Activated CD4-positive, alpha-beta T cell treated with anti-CD3 and anti-CD28 coated beads for 36 hours (primary cell): ENCODE data around the gene NDUFV1. TPM values are rescaled to one million over a fixed set of nuclear protein-coding genes. Genes with fewer than 3 reads are reported as not detected.

Experiments used
- ATAC-seq: fragments of 200-7000 bp; cut with Tn5 transposase; one replicate; pipeline ENCODE4 v1.10.0; 2021; ENCODE audit warnings: mild to moderate bottlenecking, moderate library complexity
- CTCF ChIA-PET: fragments of 350-600 bp; sonication (Branson Sonifier 250); formaldehyde crosslinking; loops from one replicate; lab custom pipeline; 2021; ENCODE audit warnings: antibody characterized with exemption; lab: Charles Lee
- POLR2A ChIA-PET: fragments of 350-600 bp; sonication (Branson Sonifier 250); formaldehyde crosslinking; loops from one replicate; lab custom pipeline; 2021; ENCODE audit warnings: antibody characterized with exemption, inconsistent platforms; lab: Charles Lee
- DNase-seq: peaks from one replicate; pipeline ENCODE4 v3.0.0-alpha.2; 2020
- H3K27ac Mint-ChIP-seq: one replicate; pipeline ENCODE4 v1.8.0; 2021; ENCODE audit warnings: mixed read lengths
- H3K27me3 Mint-ChIP-seq: one replicate; pipeline ENCODE4 v1.8.0; 2021; ENCODE audit warnings: mixed read lengths
- H3K36me3 Mint-ChIP-seq: one replicate; pipeline ENCODE4 v1.8.0; 2021; ENCODE audit warnings: low read depth, mixed read lengths
- H3K4me1 Mint-ChIP-seq: one replicate; pipeline ENCODE4 v1.8.0; 2021; ENCODE audit warnings: mixed read lengths
- H3K4me3 Mint-ChIP-seq: one replicate; pipeline ENCODE4 v1.8.0; 2021; ENCODE audit warnings: mild to moderate bottlenecking, moderate library complexity, mixed read lengths
- H3K9me3 Mint-ChIP-seq: one replicate; pipeline ENCODE4 v1.8.0; 2021; ENCODE audit warnings: low read depth, mixed read lengths
- intact Hi-C, 2 experiments: fragments of 100-400 bp; cut with DNase I in 1 of 2; cut with micrococcal nuclease in 1 of 2; formaldehyde crosslinking; loops; one replicate each; pipeline versions ENCODE4 v1.14.2 to v1.15.1; 2022 to 2024; cut with DNase I, micrococcal nuclease
- total RNA-seq, 2 experiments: library from RNA; stranded (reverse); gene quantifications; one replicate each; pipeline ENCODE4 v1.2.3, GENCODE V29; 2021

Gene NDUFV1
- total RNA-seq, 2 experiments from 2014 or later: 253 to 287 TPM

DNA sequence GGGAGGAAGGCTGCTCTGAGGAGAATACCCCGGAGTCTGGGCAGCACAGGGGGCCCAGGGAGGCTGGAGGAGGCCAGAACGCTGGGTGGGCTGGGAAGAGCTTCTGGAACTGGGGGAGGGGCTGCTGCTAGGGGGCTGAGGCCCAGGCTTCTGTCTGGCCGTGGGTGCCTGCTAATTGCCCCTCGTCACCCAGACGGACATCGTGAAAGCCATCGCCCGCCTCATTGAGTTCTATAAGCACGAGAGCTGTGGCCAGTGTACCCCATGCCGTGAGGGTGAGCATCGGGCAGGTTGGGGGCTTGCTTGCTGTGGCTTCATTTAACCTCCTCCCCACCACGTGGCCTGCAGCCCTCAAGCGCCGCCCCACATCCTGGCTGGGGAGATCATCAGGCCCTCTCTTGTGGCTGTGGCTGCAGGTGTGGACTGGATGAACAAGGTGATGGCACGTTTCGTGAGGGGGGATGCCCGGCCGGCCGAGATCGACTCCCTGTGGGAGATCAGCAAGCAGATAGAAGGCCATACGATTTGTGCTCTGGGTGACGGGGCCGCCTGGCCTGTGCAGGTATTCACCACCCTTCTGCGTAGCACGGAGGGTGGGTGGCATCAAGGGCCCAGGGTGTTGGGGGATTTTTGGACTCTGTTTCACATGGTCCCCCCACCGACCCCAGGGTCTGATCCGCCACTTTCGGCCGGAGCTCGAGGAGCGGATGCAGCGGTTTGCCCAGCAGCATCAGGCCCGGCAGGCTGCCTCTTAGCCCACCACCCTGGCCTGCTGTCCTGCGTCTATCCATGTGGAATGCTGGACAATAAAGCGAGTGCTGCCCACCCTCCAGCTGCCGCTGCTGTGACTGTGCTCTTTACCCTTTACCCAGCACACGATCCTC lies 5.2 kb downstream of the NDUFV1 start:
- Mint-ChIP-seq H3K36me3 (peaks cover 29% of the 10 kb centered on the region), H3K4me3 (no peak overlapping the region), H3K9me3 (no peaks in the 10 kb centered on the region), H3K4me1 (peaks cover 35% of the 10 kb centered on the region), H3K27ac (peak overlapping the region; percentile 63), H3K27me3 (no peaks in the 10 kb centered on the region)
- POLR2A ChIA-PET: no interaction called here
- CTCF ChIA-PET: interaction anchor here (0.7 to 1.0 kb wide), 2 partner anchors 18 to 646 kb away, joined by 3 to 4 read pairs; partner anchors contain the start of gene NUDT8
- no peak for ATAC-seq
- intact Hi-C loops: loop anchor here in 1 of 2 experiments (5.0 kb wide), 1 partner anchor 105 kb away; the partner anchor contains the start of genes CDK2AP2 and PITPNM1
- DNase-seq: no peak

DNA sequence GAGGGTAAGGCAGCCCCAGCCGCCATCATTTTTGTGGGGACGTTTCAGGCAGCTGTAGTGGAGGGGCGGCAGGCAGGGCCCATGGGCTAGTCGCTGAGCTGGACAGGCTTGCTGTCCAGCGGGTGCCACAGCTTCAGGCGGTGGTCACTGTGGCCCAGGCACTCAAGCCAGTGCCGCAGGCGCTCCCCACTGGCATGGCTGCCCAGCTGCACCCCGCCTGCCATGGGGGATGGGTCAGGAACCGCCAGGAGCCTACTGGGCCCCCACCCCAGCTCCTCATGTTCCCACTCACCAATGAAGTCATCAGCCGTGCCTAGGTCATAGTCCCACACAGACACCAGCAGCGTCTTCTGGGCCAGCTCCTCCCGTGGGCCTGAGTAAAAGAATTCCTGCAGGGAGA lies 6.0 kb downstream of the NDUFV1 start:
- ChIA-PET POLR2A (interaction anchor here (0.6 kb wide), 1 partner anchor 968 kb away, joined by 3 read pairs; no protein-coding TSS in a partner anchor), CTCF (interaction anchor here (1.0 to 2.2 kb wide), 2 partner anchors 17 to 35 kb away, joined by 4 to 7 read pairs; partner anchors contain the start of gene NUDT8)
- Mint-ChIP-seq H3K4me3 (no peak overlapping the region), H3K27ac (peak overlapping the region; percentile 93), H3K27me3 (no peaks in the 10 kb centered on the region), H3K4me1 (peaks cover 32% of the 10 kb centered on the region), H3K9me3 (no peaks in the 10 kb centered on the region), H3K36me3 (peaks cover 27% of the 10 kb centered on the region)
- intact Hi-C loops: loop anchor here in 1 of 2 experiments (5.0 kb wide), 1 partner anchor 105 kb away; the partner anchor contains the start of genes CDK2AP2 and PITPNM1
- no peak for ATAC-seq
- no peak for DNase-seq

DNA sequence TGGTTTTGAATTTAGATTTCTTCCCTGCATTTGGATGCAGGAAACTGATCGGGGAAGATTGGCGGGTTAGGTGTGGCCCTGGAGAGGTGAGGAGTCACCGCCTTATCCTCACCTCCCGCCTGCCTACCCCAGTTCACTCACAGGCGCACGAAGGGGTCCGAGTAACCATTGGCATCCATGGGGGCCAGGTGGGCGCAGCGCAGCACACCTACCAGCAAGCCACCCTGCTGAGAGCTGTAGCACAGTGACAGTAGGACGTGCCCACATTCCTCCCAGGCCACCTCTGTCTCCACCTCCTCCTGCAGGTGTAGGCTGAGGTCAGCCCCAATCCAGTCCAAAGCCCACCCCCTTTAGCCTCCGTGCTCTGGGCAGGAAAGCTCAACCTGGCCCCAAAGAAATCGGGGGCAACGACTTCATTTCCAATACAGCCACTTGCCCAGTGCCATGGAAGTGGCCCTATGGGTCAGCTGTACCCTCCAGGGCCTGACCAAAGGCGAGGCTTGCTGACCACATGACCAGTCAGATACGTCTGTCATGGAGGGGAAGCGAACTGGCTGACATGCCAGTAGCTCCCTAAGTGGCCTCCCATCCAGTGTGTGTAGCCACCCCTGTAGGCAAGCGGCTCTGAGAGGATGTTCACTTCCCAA lies 6.7 kb downstream of the NDUFV1 start:
- DNase-seq (no peak), ATAC-seq (no peak)
- H3K4me1 Mint-ChIP-seq: peaks cover 25% of the 10 kb centered on the region
- peaks cover 23% of the 10 kb centered on the region for H3K36me3 Mint-ChIP-seq
- H3K27me3 Mint-ChIP-seq: no peaks in the 10 kb centered on the region
- CTCF ChIA-PET: interaction anchor here (0.6 to 5.4 kb wide), 10 partner anchors 16 to 1800 kb away, joined by 3 to 67 read pairs (median 4); partner anchors contain the start of gene NUDT8
- peak overlapping the region; percentile 67 for H3K4me3 Mint-ChIP-seq
- H3K27ac Mint-ChIP-seq: peak overlapping the region; percentile 93
- intact Hi-C loops: loop anchor here in 1 of 2 experiments (5.0 kb wide), 1 partner anchor 106 kb away; the partner anchor contains the start of genes CDK2AP2 and PITPNM1
- POLR2A ChIA-PET: interaction anchor here (0.6 to 1.0 kb wide), 4 partner anchors 15 to 968 kb away, joined by 3 to 5 read pairs (median 3); no protein-coding TSS in a partner anchor
- H3K9me3 Mint-ChIP-seq: no peaks in the 10 kb centered on the region

DNA sequence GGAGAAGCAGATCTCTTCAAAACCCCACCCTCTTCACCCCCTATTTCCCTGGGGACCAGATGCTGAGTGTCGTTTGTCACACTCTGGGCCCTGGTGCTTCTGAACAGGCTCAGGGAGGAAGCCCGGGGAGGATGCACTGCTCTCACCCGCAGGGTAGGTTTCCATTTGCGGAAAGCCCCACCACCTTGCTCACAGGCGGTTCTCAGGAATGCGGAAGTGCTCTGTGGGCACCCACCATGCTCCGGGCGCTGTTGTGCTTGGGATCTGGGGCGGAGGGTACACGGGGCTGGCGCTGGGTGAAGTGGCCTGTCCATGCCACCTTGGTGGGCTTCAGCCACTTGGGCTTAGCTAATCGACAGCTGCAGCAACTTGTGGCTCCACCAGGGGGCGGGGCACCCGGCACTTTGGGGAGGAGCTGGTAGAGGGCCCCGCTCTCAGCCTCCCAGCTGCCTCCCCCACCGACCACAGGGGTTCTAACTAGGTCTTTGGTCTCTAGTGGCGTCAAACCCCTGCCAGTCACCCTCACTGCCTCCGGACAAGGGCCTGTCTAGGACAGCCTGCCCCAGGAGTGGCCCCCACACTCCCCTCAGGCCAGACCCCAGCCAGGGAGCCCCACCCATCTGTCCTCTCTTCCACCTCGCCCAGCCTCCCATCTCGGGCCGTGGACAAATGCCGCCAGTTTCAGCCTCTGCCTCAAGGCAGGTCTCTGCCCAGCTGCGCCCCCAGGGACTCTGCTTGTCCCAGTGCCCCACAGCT lies 7.4 kb downstream of the NDUFV1 start:
- ATAC-seq (peak; percentile 90), DNase-seq (peak; percentile 92)
- Mint-ChIP-seq H3K36me3 (peaks cover 16% of the 10 kb centered on the region), H3K9me3 (no peaks in the 10 kb centered on the region), H3K27me3 (no peaks in the 10 kb centered on the region), H3K4me1 (peaks cover 22% of the 10 kb centered on the region), H3K4me3 (peak overlapping the region; percentile 67), H3K27ac (peak overlapping the region; percentile 93)
- ChIA-PET CTCF (interaction anchor here (0.6 to 5.4 kb wide), 15 partner anchors 14 to 933 kb away, joined by 3 to 67 read pairs (median 4); partner anchors contain the start of genes NUDT8 and PPP1CA), POLR2A (interaction anchor here (1.0 kb wide), 2 partner anchors 14 to 31 kb away, joined by 3 read pairs; no protein-coding TSS in a partner anchor)
- intact Hi-C loops: loop anchor here (1.0 to 5.0 kb wide), 5 partner anchors 8 to 107 kb away; partner anchors contain the start of genes NUDT8 (in 2 of the 2), CDK2AP2 (in 1 of the 2), NDUFV1 (in 1 of the 2) and PITPNM1 (in 1 of the 2)

DNA sequence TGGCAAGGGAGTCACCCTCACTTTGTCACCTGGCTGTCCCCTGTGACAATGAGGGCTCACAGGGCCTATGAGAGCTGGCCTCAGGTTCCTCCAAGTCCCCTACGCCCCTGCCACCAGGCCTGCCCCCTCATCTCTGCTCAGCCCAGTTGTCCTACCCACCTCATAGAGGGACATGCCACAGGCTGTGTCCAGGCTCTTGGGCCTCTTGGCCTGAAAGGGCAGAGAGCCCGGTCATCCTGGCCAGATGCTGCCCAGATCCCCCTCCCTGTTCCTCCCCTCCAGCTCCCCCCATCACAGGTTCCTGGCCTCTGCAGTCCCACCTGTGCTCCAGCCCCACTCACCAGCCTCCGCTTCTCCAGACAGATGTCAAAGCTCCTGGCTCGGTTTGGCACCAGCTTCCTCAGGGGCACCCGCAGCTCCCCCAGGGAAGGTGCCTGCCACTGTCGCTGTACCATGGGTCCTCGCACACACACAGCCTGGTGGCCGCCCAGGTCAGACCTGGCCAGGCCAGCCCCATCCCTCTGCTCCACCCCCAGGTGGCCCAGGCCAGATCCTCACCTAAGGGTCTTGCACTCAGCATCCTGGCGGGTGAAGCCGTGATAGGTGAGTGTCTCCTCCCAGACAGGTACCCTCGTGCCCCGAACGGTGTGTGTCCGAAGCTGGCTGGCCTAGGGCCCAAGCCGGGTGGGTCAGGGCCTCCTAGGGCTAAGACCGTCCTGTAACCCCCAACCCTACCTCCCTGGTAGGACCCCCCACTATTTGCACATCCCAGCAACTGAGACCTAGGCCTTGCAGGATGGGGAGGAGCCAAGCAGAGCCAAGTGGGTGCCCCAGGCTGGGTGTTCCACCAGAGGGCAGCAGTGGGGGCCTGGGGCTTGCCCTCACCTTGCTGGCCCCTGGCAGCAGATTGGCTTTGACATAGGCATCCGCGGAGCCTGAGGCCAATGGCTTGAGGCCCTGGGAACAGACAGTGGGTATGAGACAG lies 8.3 kb downstream of the NDUFV1 start:
- H3K27me3 Mint-ChIP-seq: no peaks in the 10 kb centered on the region
- peak overlapping the region; percentile 67 for H3K4me3 Mint-ChIP-seq
- peak overlapping the region; percentile 93 for H3K27ac Mint-ChIP-seq
- DNase-seq (peak; percentile 85), ATAC-seq (peak; percentile 57)
- intact Hi-C loops: loop anchor here (1.0 to 5.0 kb wide), 5 partner anchors 9 to 108 kb away; partner anchors contain the start of genes NUDT8 (in 2 of the 2), CDK2AP2 (in 1 of the 2), NDUFV1 (in 1 of the 2) and PITPNM1 (in 1 of the 2)
- CTCF ChIA-PET: interaction anchor here (0.6 to 5.4 kb wide), 14 partner anchors 14 to 1042 kb away, joined by 3 to 67 read pairs (median 4); partner anchors contain the start of genes NUDT8 and PPP1CA
- no peaks in the 10 kb centered on the region for H3K9me3 Mint-ChIP-seq
- POLR2A ChIA-PET: interaction anchor here (1.0 kb wide), 1 partner anchor 13 kb away, joined by 3 read pairs; no protein-coding TSS in a partner anchor
- peaks cover 12% of the 10 kb centered on the region for H3K36me3 Mint-ChIP-seq
- peaks cover 22% of the 10 kb centered on the region for H3K4me1 Mint-ChIP-seq

DNA sequence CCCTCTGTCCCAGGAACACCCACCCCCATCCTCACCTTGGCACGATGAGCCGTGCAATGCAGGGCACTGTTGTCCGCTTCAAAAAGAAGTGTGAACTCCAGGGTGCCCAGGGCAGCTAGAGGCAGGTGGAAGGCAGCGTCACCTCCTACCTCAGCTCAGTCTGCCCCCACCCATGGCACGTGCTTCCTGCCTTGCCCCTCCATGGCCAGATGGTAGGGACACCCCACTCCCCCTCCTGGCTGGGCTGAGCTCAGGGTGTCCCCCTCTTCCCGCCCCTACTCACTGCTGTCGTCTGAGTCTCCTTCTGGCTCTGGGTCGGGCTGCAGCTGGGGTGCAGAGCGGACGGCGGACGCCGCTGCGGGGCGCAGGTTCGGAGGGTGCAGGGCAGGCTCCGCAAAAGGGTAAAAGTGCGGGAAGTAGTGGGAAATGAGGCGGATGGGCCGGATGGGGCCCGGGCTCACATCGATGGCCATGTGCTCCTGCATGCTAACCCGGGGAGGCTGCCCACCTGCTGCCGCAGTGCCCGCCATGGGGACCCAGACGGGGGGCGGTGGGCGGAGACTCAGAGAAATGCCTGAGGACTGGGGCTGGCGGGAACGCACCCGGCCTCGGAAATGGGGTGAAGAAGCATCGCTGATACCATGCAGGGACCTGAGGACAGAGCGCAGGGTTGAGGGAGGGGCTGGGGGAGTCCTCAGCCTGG lies 9.1 kb downstream of the NDUFV1 start:
- Mint-ChIP-seq H3K27ac (no peak overlapping the region), H3K9me3 (no peaks in the 10 kb centered on the region), H3K4me1 (peaks cover 22% of the 10 kb centered on the region), H3K27me3 (no peaks in the 10 kb centered on the region), H3K4me3 (peak overlapping the region; percentile 15), H3K36me3 (peaks cover 12% of the 10 kb centered on the region)
- ATAC-seq (no peak), DNase-seq (no peak)
- ChIA-PET POLR2A (no interaction called here), CTCF (interaction anchor here (0.7 to 5.4 kb wide), 5 partner anchors 13 to 1041 kb away, joined by 3 to 67 read pairs (median 5); partner anchors contain the start of genes NUDT8 and PPP1CA)
- intact Hi-C loops: loop anchor here in 1 of 2 experiments (2.0 kb wide), 1 partner anchor 13 kb away; the partner anchor contains the start of gene NUDT8

DNA sequence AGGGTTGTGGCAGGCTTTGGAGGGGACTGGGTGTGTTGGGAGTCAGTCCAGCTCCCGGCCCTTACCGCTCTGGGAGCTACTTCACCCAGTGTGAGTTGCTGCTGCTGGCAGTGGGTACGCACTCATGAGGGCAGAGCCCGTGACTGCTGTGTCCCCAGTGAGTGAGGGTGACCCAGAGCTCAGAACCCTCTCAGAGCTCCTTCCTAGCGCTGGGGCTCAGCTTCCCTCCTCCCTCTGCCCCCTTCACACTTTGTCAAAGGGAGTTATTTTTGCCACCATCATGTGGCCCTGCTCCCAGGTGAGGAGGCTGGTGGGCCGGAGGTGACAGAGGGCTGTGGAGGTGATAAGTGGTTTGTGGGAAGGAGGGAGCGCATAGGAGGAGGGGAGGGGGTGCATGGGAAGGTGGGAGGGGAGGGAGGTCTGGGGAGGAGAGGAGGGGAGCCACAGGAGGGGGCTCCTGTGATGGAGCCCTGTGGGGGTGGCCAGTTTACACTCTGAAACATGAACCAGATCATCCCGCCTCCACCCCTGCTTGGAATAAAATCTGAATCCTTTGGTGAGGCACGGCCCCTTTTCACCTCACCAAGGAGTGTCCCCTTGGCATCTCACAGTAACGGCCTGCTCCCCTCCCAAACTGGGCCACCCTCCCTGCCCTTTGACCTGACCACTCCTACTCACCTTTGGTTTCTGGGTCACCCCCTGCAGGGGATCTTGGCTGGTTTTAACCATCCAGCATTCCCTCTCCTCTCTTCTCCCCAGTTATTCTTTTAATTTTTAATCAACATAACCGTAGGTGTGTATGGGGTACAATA lies 9.9 kb downstream of the NDUFV1 start:
- H3K9me3 Mint-ChIP-seq: no peaks in the 10 kb centered on the region
- peak overlapping the region; percentile 26 for H3K27ac Mint-ChIP-seq
- CTCF ChIA-PET: interaction anchor here (0.7 to 5.4 kb wide), 4 partner anchors 12 to 43 kb away, joined by 3 to 67 read pairs (median 4); partner anchors contain the start of gene NUDT8
- POLR2A ChIA-PET: interaction anchor here (1.1 kb wide), 1 partner anchor 9 kb away, joined by 3 read pairs; no protein-coding TSS in a partner anchor
- H3K27me3 Mint-ChIP-seq: no peaks in the 10 kb centered on the region
- peak overlapping the region; percentile 15 for H3K4me3 Mint-ChIP-seq
- intact Hi-C loops: no loop called here
- ATAC-seq (no peak), DNase-seq (no peak)
- H3K4me1 Mint-ChIP-seq: peaks cover 22% of the 10 kb centered on the region
- peaks cover 11% of the 10 kb centered on the region for H3K36me3 Mint-ChIP-seq

DNA sequence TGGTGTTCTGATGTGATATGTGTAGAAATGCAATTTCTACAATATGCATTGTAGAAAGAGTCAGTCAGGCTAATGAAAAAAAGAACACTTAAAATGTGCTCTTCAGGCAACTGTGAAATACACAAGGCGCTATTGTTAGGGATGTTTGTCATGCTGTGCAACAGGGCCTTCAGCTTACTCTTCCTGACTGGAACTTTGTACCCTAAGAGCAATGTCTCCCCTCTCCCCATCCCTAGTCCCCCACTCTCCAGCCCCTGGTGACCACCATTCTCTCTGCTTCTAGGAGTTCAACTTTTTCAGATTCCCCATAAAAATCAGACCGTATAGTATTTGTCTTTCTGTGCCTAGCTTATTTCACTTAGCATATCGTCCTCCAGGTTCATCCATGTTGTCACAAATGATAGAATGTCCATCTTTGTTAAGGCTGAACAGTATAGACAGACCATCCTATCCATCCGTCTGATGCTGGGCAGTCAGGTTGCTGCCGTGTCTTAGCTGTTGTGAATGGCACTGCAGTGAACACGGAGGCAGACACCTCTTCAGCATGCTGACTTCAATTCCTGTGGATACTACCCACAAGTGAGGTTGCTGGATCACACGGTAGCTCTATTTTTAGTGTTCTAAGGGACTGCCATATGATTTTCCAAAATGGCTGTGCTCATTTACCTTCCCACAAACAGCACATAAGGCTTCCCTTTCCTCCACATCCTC lies 10.7 kb downstream of the NDUFV1 start:
- Mint-ChIP-seq H3K9me3 (no peaks in the 10 kb centered on the region), H3K4me3 (no peak overlapping the region), H3K27ac (peak overlapping the region; percentile 26), H3K4me1 (peaks cover 22% of the 10 kb centered on the region), H3K36me3 (peaks cover 7% of the 10 kb centered on the region), H3K27me3 (no peaks in the 10 kb centered on the region)
- ATAC-seq (no peak), DNase-seq (no peak)
- ChIA-PET POLR2A (interaction anchor here (1.1 kb wide), 1 partner anchor 10 kb away, joined by 3 read pairs; no protein-coding TSS in a partner anchor), CTCF (interaction anchor here (0.8 to 5.4 kb wide), 5 partner anchors 9 to 42 kb away, joined by 3 to 67 read pairs (median 4); partner anchors contain the start of genes GSTP1 and NUDT8)
- intact Hi-C loops: no loop called here
